SKM-1 (cell line): ENCODE measurements around the gene SMARCC2.

Experiments
- DNase-seq: peaks from one replicate; lab custom pipeline; 2025; ENCODE audit not compliant: unreplicated experiment; lab: John Stamatoyannopoulos, UW

SMARCC2 gene

GRCh38 chr12:56189099-56189917, at the start of gene SMARCC2:
Gene SMARCC2, minus strand, starts transcription at chr12:56189483. Its CDS starts 22 bp downstream, at chr12:56189461.
- no peak for DNase-seq

GRCh38 chr12:56237552-56237951, 48.3 kb upstream of the SMARCC2 start:
- DNase-seq: no peak

GRCh38 chr12:56236985-56237384, 47.7 kb upstream of the SMARCC2 start:
- no peak for DNase-seq

DNA sequence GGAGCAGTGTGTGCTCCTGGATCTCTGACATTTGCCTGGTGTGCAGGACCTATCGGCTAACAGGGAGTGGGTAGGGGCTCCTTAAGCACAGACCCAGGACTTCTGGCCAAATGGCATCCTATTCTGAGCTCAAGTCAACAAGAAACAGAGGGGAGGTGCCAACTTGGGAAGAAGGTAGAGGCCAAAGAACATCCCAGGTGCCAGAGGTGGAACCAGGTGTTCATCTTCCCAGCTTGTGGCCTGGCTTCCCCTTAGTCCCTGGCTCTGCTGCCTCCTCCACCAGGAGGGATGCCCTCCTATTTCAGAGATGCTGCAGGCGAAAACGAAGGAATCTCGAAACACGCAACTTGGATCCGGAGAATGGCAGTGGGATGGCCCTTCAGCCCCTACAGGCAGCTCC, 46.8 kb upstream of the SMARCC2 start:
- no peak for DNase-seq

GRCh38 chr12:56234746-56235436, 45.6 kb upstream of the SMARCC2 start:
- DNase-seq: no peak

DNA sequence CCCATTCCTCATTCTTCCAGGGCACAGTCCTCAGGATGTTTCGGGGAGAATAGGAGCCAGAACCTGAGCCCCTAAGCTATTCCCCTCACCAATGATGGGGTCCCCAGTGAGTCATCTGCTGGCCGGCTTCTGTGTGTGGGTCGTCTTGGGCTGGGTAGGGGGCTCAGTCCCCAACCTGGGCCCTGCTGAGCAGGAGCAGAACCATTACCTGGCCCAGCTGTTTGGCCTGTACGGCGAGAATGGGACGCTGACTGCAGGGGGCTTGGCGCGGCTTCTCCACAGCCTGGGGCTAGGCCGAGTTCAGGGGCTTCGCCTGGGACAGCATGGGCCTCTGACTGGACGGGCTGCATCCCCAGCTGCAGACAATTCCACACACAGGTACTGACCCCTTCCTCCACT, 41.9 kb upstream of the SMARCC2 start:
- DNase-seq: no peak

GRCh38 chr12:56230432-56231183, 41.3 kb upstream of the SMARCC2 start:
- DNase-seq: no peak

DNA sequence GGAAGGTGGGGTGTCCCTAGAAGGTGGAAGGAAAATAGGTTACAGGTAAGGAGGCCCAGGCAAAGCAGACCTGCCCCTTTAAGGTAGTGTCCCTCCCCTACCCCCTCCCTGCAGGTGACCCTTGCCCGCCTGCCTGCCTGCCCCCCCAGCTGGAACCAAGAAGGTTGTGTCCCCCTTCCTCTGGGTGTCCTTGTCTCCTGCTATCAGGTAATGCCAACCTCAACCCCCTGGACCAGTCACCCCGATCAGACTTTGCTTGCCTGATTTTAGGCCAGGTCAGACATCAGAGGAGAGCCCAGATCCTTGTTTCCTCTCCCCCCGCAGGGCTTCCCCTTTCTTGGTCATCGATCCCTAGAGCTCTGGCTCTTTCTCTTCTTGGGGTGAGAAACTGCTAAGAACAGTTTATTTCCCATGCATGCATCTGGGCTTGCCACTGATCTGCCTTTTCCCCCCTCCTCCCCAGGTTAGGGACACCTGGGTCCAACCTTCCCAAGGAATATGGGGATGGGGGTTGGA, 40.7 kb upstream of the SMARCC2 start, which contains the start of gene SLC39A5:
TSS of gene SLC39A5 (plus strand) at position 136 of the 516 bp plus-strand sequence. CDS start 1,224 bp downstream, outside the sequence.
- DNase-seq: no peak

- DNase-seq: no peak
Observed at GRCh38 chr12:56229082-56229481, 39.8 kb upstream of the SMARCC2 start.

DNA sequence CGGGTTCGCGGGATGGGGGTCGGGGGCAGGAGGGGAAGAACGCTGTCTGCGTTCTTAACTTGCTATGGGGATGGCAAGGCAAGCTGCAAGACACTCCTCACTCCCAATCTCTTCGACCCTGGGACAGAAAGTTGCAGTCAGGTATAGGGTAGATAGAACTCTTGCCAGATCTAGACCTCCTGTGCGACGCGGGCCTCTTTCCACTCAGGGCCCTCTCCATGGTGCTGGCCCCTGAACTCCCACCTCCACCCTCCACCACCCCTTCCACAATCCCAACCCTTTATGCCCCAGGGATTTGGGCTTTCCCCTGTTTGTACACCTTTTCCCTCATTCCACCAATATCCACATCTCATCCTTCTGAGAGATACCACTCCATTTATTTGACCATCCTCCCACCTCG, 35.7 kb upstream of the SMARCC2 start:
- no peak for DNase-seq

DNA sequence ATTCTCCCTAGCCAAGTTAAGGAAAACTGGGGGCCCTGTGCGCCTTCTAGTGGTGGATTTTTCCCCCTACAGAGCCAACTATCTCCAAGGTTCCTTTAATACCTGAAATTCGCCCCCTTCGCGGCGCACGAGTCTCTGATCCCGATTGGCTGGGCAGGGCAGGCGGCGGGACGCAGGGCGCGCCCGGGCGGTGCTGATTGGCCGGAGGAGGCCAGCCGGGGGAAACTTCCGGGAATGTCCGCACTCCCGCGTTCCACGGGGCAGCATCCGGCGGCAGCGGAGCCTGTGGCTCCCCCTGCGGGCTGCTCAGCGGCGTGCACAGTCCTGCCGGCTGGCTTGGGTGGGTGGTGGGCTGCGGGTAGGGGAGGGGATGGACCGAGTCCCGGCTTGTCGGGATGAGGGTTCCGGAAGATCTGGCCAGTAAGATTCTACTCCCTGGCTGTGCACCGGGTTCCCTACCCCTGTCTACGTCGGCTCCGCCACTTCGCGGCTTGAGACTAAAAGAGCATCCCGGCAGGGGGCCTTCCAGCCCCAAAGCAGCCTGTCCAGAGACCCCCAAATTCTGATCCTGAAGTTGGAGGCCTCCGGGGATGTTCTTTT, 34.9 kb upstream of the SMARCC2 start, which contains the start of gene NABP2:
TSS of gene NABP2 (plus strand) at position 241 of the 600 bp plus-strand sequence. CDS start 515 bp downstream, outside the sequence.
- peak; percentile 63 for DNase-seq

- DNase-seq: no peak
Observed at GRCh38 chr12:56223571-56224101, 34.4 kb upstream of the SMARCC2 start.

DNA sequence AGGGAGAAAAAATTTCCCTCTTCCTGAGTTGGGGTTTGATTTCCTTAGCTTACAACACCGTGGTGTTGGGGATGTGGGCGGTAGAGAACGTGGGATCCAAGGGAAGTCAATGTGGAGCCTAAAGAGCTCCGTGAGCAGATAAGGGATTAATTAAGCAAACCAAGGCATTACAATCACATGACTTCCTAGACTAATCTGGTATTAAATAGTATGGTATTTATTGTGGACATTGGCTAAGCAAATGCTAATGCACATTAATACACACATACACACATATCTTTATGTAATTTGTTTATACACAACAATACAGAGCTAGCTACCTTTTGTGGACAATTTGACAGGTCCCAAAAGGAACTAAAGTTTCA, 33.2 kb upstream of the SMARCC2 start:
- DNase-seq: no peak

DNA sequence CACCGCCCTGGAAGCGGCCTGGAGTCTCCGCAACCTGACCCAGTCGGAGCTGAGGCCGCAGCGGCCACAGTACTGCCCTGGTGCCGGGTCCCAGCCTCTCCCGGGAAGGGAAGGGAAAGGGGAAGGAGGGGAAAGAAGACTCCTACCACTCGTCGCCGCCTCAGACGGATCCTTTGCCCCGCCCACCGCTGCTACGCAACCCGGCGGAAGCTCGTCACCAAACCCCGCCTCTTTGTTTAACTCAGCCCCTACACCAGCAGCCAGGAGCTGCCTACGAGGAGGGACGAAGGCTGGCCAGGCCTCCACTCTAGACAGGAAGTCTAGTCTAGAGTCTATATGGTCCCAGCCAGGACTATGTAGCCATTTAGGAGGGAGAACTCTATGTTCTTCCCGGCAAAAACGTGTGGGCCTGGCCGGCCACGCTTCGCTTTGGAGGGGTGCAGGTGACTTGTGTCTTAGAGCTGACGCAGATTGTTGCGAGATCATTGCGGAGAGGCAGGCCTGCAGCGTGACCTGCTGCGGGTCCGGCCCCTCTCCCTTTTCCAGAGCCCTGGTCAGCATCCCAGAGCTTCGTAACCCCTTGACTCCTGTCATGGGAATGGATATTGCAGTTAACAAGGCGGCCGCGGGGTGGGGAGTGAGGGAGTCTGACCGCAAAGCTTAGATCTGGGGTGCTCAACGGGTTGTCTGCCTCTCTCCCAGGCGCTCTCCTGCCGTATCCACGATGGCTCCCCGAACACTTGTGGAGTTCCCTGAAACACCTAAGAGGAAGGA, 32.7 kb upstream of the SMARCC2 start, which contains the start of gene RNF41:
TSS of gene RNF41 (minus strand) at position 166 of the 774 bp plus-strand sequence. CDS start 7,875 bp downstream, outside the sequence.
- peak; percentile 68 for DNase-seq

DNA sequence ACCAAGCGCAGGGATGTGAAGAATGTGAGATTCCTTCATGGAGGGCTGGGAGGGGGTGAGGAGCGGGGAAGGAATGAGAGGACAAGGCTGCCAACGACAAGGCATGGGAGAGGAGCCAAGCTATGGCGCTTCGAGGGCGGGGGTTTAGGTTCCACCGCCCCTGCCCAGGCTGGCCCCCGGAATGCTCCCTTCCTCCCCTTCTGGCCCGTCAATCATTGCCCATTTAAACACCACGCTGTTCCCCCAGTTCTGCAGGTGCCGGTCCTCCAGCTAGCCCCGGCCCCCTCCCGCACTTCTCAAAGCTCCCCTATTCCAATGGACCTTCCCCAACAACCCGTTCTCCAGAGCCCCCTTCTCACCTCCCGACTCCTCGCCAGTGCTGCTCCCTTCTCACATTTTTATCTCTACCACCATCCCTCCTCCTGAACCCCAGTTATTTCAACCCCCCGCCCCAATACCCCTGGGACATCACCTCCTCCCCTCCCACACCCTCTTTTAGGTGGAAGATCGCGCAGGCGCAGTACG, 32.0 kb upstream of the SMARCC2 start:
- no peak for DNase-seq

DNA sequence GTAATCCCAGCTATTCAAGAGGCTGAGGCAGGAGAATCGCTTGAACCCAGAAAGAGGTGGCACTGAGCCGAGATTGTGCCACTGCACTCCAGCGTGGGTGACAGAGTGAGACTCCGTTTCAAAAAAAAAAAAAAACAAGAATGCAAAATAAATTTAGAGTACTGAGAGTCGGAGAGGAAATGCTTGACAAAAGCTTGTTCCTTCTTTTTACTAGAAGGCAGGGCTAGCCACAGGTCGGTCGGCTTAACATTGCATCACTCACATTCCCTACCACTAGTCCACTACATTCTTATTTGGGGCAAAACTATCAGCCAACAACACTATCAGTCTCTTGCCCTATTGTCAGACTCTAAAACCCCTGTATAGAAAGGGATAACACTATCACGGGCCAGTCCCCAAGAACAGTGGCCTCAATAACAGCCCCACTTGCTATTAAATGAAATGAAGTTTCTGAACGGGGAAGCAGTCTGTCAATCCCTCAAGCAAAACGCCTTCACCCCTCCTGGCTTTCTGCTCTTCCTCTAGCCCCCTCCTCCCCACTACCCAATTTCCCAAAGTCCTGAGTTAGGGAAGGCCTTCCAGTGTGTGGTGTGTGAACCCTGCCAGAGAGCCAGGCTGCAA, 31.4 kb upstream of the SMARCC2 start:
- DNase-seq: peak; percentile 30

GRCh38 chr12:56219840-56220239, 30.6 kb upstream of the SMARCC2 start:
- DNase-seq: no peak

DNA sequence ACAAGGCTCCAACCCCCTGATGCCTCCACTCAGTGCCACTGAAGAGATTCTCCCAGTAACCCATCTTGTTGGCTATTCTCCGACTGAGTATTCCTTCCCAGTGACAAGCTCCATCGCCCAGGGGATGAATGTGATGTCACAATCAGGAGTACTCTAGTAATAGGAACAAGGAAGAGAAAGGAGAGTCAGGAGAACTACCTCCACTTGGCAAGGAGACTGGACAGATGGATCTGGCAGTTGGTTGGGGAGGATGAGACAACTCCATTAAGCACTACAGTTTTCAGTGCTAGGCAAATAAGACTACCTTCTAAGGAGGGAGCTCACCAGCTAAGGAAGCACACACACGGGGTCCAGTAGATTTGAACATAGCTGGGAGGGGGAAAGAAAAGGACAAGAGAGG, 27.2 kb upstream of the SMARCC2 start:
- DNase-seq: no peak

DNA sequence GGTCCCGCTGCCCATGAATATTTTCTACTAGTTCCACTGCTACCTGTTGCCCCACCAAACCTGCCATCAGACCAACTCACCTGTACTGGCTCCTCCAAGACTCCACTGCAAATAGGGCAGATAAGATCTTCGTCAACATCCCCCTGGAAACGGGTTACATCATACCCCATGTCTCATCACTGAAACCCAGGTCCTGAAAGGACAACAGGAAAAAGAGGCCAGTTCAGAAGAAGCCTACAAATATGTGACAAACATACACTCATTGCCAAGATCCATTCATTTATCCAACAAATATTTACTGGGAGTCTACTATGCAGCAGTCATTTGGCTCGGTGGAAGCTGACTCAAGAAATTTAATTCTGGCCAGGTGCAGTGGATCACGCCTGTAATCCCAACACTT, 24.6 kb upstream of the SMARCC2 start:
- no peak for DNase-seq
